Lung (tissue), 12 donors: Measurements from ENCODE around the gene CBX3. TPM values are rescaled to one million over a fixed set of nuclear protein-coding genes. Genes with fewer than 3 reads are reported as not detected.

Experiments used
- ATAC-seq: fragments of 200-7000 bp; cut with Tn5 transposase; one replicate; pipeline ENCODE4 v1.9.1; 2020; ENCODE audit warnings: moderate number of reproducible peaks; ENCODE audit not compliant: insufficient read depth, low FRiP score
- DNase-seq, 3 donors: peaks; one replicate each; pipeline ENCODE4 v3.0.0-alpha.2; 2013 to 2017
- H3K27ac ChIP-seq, 2 donors: one replicate each; pipeline ENCODE4 v1.5.1; 2013; ENCODE audit warnings: mild to moderate bottlenecking in 2 of 2, moderate library complexity in 2 of 2, control low read depth in 1 of 2, inconsistent platforms in 1 of 2, low read depth in 1 of 2, low read length in 1 of 2
- H3K27me3 ChIP-seq, 3 donors: one replicate each; pipeline ENCODE4 v1.5.1; 2013; ENCODE audit warnings: low read length in 2 of 3; ENCODE audit not compliant: control insufficient read depth in 3 of 3, insufficient read depth in 3 of 3
- H3K36me3 ChIP-seq, 4 donors: one replicate each; pipeline ENCODE4 v1.5.1; 2013; ENCODE audit warnings: low read length in 4 of 4, mild to moderate bottlenecking in 1 of 4, moderate library complexity in 1 of 4; ENCODE audit not compliant: control insufficient read depth in 4 of 4, insufficient read depth in 4 of 4
- H3K4me1 ChIP-seq, 5 donors: one replicate each; pipeline ENCODE4 v1.5.1; 2013; ENCODE audit warnings: low read length in 5 of 5, mild to moderate bottlenecking in 2 of 5, moderate library complexity in 1 of 5; ENCODE audit not compliant: control insufficient read depth in 5 of 5, insufficient read depth in 5 of 5
- H3K4me3 ChIP-seq: one replicate; pipeline ENCODE4 v1.5.1; 2013; ENCODE audit warnings: mild to moderate bottlenecking, control low read depth, moderate library complexity
- H3K9ac ChIP-seq, 2 donors: one replicate each; pipeline ENCODE4 v1.5.1; 2013; ENCODE audit warnings: low read length in 2 of 2, control low read depth in 1 of 2; ENCODE audit not compliant: insufficient read depth in 1 of 2
- H3K9me3 ChIP-seq, 4 donors: one replicate each; pipeline ENCODE4 v1.5.1; 2013; ENCODE audit warnings: low read length in 3 of 4, mild to moderate bottlenecking in 1 of 4, moderate library complexity in 1 of 4; ENCODE audit not compliant: control insufficient read depth in 4 of 4, insufficient read depth in 3 of 4
- CTCF ChIP-seq: IDR thresholded peaks from 2 replicates; pipeline ENCODE4 v1.5.1; 2012; ENCODE audit warnings: mild to moderate bottlenecking; ENCODE audit errors: control extremely low read depth, extremely low read depth
- WGBS, 2 donors: extraction: QIAGEN DNeasy Blood & Tissue Kit; methylation state at CpG; one replicate each; pipeline ENCODE4 v1.1.7; 2013; 5-methylcytosine and 5-hydroxymethylcytosine counted together
- polyA plus RNA-seq, 2 donors: library from polyadenylated mRNA; stranded (reverse); fragments of 200-250 nt; gene quantifications; one replicate each; pipeline ENCODE4 v1.2.1, GENCODE V29; 2013
- total RNA-seq, 2 donors: library from RNA; depleted of rRNA in 1 of 2; stranded (reverse); fragments of >200 nt in 1 of 2; gene quantifications; one replicate each; pipeline ENCODE4 v1.2.1, GENCODE V29; 2014 to 2021
- donor health status: control.
- donor health status: control.
- donor health status: Bipolar disorder and iron deficiency.
- donor health status: healthy.
- donor health status: DM: yes; HTN: yes; CAD: no.

The CBX3 gene
- total and polyA plus RNA-seq, 4 donors: 77.7 to 136 (median 94.9) TPM

- ATAC-seq (no peak), DNase-seq (no peak)
- Histone ChIP-seq H3K9me3 (no peaks in the 10 kb centered on the region), H3K4me1 (no peaks in the 10 kb centered on the region), H3K27me3 (peaks cover 0 to 2% (median 0%) of the 10 kb centered on the region in 3 donors), H3K9ac (no peak overlapping the region), H3K4me3 (no peak overlapping the region), H3K27ac (no peak overlapping the region), H3K36me3 (no peaks in the 10 kb centered on the region)
- TF ChIP-seq CTCF: no peak
- 46 to 69% methylated on average over 8 of the region's 8 CpGs for WGBS, 2 donors
Observed at GRCh38 chr7:26179826-26180497, 21.6 kb upstream of the CBX3 start.

- Histone ChIP-seq H3K9ac (no peak overlapping the region), H3K9me3 (no peaks in the 10 kb centered on the region), H3K36me3 (peaks cover 0 to 8% (median 0%) of the 10 kb centered on the region in 4 donors), H3K27me3 (peaks cover 0 to 2% (median 0%) of the 10 kb centered on the region in 3 donors), H3K4me3 (no peak overlapping the region), H3K27ac (no peak overlapping the region), H3K4me1 (no peaks in the 10 kb centered on the region)
- no peak for TF ChIP-seq CTCF
- no peak for ATAC-seq
- no peak for DNase-seq
- WGBS, 2 donors: 38 to 51% methylated on average over 5 of the region's 5 CpGs
Observed at GRCh38 chr7:26180792-26181198, 20.8 kb upstream of the CBX3 start.

- peaks cover 0 to 2% (median 0%) of the 10 kb centered on the region in 3 donors for H3K27me3 ChIP-seq
- 82 to 89% methylated on average over 3 of the region's 3 CpGs for WGBS, 2 donors
- no peak for TF ChIP-seq CTCF
- no peak for ATAC-seq
- H3K36me3 ChIP-seq: peaks cover 0 to 11% (median 0%) of the 10 kb centered on the region in 4 donors
- H3K9me3 ChIP-seq: no peaks in the 10 kb centered on the region
- no peaks in the 10 kb centered on the region for H3K4me1 ChIP-seq
- no peak overlapping the region for H3K9ac ChIP-seq
- no peak overlapping the region for H3K27ac ChIP-seq
- no peak overlapping the region for H3K4me3 ChIP-seq
- no peak for DNase-seq
Observed at GRCh38 chr7:26181474-26182227, 19.9 kb upstream of the CBX3 start.
